Sciatic nerve (tissue), 2 donors: Measurements from ENCODE around the gene PTPRF. TPM values are rescaled to one million over a fixed set of nuclear protein-coding genes. Genes with fewer than 3 reads are reported as not detected.
A peak's percentile ranks its signal among the peaks of the same experiment; 100 is the strongest.

ENCODE experiments used
- ATAC-seq: fragments of 200-7000 bp; cut with Tn5 transposase; one replicate; pipeline ENCODE4 v1.9.1; 2020; ENCODE audit warnings: mild to moderate bottlenecking, moderate library complexity
- DNase-seq: peaks from one replicate; pipeline ENCODE4 v3.0.0-alpha.2; 2020; ENCODE audit warnings: low spot score
- intact Hi-C: fragments of 100-400 bp; cut with DNase I; formaldehyde crosslinking; loops from one replicate; pipeline ENCODE4 v1.14.2; 2022
- total RNA-seq: library from RNA; stranded (reverse); fragmentation: NEBNext Ultra II Directional; extraction: Animal tissue kit (Norgen Biotek cat#: 25700); gene quantifications from one replicate; pipeline ENCODE4 v1.2.1, GENCODE V29; 2021
- donor health status: DM: no; HTN: no; CAD: no.
- donor health status: DM: no; HTN: no; CAD: no.

PTPRF gene
- total RNA-seq, 1 donor from 2014 or later, result 180 TPM

- DNase-seq (no peak), ATAC-seq (no peak)
- intact Hi-C loops, result no loop called here
These were observed 19.3 kb upstream of the PTPRF start for GRCh38 chr1:43511394-43511793.

DNA sequence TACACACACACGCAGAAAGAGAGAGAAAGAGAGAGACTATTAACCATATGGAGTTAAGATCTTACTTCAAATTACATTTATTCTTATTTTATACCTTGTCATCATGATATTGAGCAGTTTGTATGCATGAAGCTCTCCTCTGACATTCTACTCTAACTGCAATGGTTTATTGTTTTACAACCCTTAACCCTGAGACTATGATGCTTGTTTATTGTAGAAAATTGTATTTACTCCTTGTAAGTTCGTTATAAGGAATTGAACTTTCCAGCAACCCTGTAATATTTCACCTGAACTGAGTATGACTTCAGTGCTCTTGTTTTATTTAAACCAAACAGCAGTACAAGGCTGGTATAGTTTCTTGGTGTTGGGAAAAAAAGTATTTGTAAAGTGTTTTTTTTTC, 18.6 kb upstream of the PTPRF start:
- ATAC-seq (no peak), DNase-seq (no peak)
- intact Hi-C loops, result no loop called here

DNA sequence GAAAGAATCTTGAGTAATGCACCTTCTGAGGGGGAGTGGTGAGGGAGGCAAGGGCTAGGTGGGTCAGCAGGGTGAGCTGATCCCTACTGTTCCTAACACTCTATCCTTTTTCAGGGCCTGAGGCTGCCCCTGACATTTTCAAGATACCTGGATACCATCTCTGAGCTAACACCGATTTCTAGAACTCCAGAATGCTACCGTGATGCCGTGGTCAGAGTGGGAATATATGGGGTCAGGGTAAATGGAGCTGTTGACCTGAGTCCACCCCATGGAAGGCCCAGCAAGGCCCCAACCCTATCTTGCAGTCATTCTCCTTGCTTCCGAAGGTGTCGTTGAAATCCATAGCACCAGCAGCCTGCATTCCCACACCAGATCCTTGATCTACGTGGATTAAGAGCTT, 18.0 kb upstream of the PTPRF start:
- DNase-seq, result no peak
- no peak for ATAC-seq
- intact Hi-C loops, result no loop called here

DNA sequence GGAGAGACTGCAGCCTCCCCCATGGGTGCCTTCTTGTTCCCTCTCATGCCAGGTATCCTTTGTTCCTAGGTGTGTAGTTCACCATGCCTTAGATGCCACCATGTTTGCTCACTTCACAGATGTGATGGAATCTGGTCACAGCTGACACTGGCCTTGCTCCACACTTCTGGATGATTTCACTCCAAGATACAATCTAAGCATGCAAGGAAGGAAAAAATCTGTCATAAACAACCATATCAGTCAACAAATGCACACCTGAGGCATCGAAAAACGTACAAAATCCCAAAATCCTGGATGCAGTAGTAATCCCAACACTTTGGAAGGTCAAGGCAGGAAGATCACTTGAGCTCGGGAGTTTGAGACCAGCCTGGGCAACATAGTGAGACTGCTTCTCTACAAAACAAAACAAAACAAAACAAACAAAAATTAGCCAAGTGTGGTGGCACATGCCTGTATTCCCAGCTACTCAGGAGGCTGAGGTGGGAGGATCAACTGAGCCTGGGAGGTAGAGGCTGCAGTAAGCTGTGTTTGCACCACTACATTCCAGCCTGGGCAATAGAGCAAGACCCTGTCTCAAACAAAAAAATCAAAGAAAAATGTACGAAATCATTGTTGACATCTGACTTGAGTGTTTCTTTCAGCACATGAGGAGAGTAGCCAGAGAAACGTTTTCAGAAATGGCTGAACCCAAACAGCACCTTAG, 17.1 kb upstream of the PTPRF start:
- intact Hi-C loops, result no loop called here
- ATAC-seq, result no peak

DNA sequence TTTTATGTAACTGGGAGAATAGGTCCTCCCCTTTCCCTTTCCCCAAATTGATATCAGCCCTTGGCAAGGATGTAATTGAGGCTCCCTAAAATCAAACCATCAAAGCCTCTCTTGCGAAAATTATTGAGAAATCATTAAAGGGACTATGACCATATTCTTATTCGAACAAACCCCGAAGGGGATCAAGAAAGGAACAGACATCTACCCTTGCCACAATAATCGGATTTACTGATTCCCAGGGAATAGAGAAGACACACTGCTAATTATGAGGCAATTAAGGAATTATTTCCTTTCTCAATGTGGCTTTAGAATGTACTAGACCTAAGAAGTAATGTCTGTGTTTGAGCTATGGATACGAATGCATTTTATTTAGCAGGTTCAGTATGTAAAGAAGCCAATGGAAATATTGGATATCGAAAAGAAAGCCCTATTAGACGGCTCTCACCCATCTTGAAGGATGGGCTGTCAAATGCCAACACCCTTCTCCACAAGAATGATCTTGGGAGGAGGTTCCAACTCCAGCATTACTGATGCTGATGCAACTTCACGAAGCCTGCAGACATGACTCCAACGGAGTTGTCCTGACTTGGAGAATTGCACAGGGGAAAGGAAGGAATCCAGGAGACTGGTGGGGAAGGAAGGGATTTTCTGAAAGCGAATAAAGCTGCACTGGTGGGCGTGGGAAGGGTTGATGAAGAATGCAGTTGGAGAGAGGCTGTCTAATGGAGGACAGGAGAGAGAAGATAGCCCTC, 11.6 kb upstream of the PTPRF start:
- intact Hi-C loops, result no loop called here
- DNase-seq, result no peak
- no peak for ATAC-seq

More for the DNA sequence above, 17.1 kb upstream of the PTPRF start:
- no peak for DNase-seq

- intact Hi-C loops, result loop anchor here (10.0 kb wide), 1 partner anchor 135 kb away; the partner anchor contains the start of gene KDM4A
- DNase-seq (no peak), ATAC-seq (no peak)
These were observed 10.4 kb upstream of the PTPRF start for GRCh38 chr1:43520100-43520778.

DNA sequence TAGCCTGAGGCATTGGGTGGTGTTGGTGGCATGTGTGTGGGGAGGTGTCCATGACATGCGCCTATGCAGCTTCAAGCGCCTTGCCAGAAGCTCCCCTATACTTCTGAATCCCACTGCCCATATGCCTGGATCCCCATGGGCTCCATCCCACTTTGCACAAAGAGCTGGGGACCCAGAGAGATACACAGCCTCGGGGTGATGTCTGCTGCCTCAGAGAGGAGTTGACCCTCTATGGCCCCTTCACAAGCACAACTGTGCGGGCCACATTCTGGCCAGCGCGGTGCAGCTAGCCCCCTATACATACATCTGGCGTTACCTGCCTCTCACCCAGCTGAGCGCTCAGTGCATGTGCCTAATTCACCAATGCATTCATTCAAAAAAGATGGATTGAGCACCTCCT, 9.6 kb upstream of the PTPRF start:
- ATAC-seq, result no peak
- intact Hi-C loops, result loop anchor here (10.0 kb wide), 1 partner anchor 134 kb away; the partner anchor contains the start of gene KDM4A
- DNase-seq, result peak; percentile 19

- intact Hi-C loops, result loop anchor here (10.0 kb wide), 1 partner anchor 133 kb away; the partner anchor contains the start of gene KDM4A
- ATAC-seq (no peak), DNase-seq (peak; percentile 17)
These were observed 8.9 kb upstream of the PTPRF start for GRCh38 chr1:43521756-43522155.

- no peak for ATAC-seq
- intact Hi-C loops, result loop anchor here (10.0 kb wide), 1 partner anchor 132 kb away; the partner anchor contains the start of gene KDM4A
- DNase-seq, result no peak
These were observed 8.3 kb upstream of the PTPRF start for GRCh38 chr1:43522431-43522775.

- intact Hi-C loops, result loop anchor here (10.0 kb wide), 1 partner anchor 132 kb away; the partner anchor contains the start of gene KDM4A
- no peak for ATAC-seq
- DNase-seq, result peak; percentile 32
These were observed 7.8 kb upstream of the PTPRF start for GRCh38 chr1:43522776-43523480.

DNA sequence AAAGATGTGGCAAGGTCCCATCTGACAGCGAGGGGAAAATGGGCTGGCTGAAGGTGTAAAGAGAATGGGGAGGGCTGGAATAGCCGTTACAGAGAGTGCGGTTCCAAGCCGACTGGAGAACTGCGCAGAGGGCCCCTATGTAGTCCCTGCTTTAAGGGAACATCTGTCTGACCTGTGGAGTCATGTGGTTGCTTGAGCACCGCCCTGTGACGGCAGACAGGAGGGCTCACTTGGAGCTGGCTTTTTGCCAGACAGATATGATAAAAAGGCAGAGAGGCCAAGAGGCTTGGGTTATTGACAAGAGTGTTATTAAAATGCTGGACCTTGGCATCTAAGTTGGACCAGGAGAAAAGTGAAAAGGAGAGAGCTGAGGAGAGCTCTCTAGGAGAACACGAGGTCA, 5.9 kb upstream of the PTPRF start:
- intact Hi-C loops, result loop anchor here (10.0 kb wide), 1 partner anchor 130 kb away; the partner anchor contains the start of gene KDM4A
- DNase-seq, result no peak
- no peak for ATAC-seq

DNA sequence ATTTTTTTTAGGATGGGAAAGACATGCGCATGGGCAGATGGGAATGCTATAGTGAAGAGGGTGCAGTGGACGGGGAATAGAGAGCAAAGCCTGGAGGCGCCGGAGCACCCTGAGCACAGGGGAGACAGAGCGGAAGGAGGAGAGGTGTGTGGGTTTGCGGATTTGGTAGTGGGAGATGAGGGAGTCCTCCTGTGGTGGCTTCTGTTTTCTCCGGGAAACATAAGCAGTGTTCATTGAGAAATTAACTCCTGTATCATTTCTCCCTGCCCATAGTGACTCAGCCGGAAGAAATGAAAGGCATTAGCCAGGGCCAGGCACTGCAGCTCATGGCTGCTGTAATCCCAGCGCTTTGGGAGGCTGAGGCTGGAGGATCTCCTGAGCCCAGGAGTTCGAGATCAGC, 4.7 kb upstream of the PTPRF start:
- no peak for DNase-seq
- intact Hi-C loops, result loop anchor here (10.0 kb wide), 1 partner anchor 129 kb away; the partner anchor contains the start of gene KDM4A
- ATAC-seq, result no peak

GRCh38 chr1:43527111-43527878, 3.4 kb upstream of the PTPRF start:
- ATAC-seq, result no peak
- intact Hi-C loops, result loop anchor here (10.0 kb wide), 1 partner anchor 128 kb away; the partner anchor contains the start of gene KDM4A
- no peak for DNase-seq

DNA sequence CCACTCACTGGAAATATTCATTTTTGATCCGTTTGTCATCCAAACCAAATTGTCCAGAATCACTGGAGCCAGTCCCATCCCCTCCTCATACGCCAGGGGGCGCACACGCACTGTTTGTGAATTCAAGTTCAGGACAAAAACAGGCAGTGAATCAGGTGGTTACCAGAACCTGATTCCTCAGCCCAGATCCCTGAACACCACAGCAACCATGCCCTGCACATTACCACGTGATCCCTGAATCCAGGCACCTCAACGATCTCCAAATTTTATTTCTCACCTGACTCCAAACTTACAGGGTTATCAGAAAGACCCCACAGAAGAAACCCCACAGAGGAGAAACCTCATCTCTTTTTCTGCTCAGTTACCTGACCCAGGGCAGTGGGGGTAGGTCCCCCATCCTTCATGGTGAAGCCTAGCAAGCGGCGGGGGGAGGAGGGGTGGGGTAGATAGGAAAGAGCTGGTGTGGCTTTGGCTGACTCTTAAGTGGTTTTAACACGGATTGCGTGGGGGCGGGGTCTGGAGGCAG, 1.4 kb upstream of the PTPRF start:
- intact Hi-C loops, result loop anchor here (10.0 kb wide), 1 partner anchor 126 kb away; the partner anchor contains the start of gene KDM4A
- ATAC-seq, result peak; percentile 81

GRCh38 chr1:43531107-43531905, 623 bp downstream of the PTPRF start:
- ATAC-seq, result peak; percentile 52
- intact Hi-C loops, result loop anchor here (10.0 kb wide), 1 partner anchor 403 kb away; the partner anchor contains the start of gene ARTN

More for the DNA sequence above, 1.4 kb upstream of the PTPRF start:
- DNase-seq, result peak; percentile 92

GRCh38 chr1:43531906-43532584, 1.4 kb downstream of the PTPRF start:
- intact Hi-C loops, result loop anchor here (10.0 kb wide), 1 partner anchor 403 kb away; the partner anchor contains the start of gene ARTN
- ATAC-seq, result peak; percentile 26
- DNase-seq, result no peak

More at GRCh38 chr1:43531107-43531905, 623 bp downstream of the PTPRF start:
- no peak for DNase-seq
